Measurements from ENCODE around the gene ARMC5.
"Not testable (repeated sequence)": the region's sequence is repeated elsewhere in the genome, so short reads cannot be mapped to it uniquely, and the experiment has no call there.

ARMC5 gene

GRCh38 chr16:31502981-31503380 lies 43.7 kb downstream of the ARMC5 start:
- no peak for DNase-seq

DNA sequence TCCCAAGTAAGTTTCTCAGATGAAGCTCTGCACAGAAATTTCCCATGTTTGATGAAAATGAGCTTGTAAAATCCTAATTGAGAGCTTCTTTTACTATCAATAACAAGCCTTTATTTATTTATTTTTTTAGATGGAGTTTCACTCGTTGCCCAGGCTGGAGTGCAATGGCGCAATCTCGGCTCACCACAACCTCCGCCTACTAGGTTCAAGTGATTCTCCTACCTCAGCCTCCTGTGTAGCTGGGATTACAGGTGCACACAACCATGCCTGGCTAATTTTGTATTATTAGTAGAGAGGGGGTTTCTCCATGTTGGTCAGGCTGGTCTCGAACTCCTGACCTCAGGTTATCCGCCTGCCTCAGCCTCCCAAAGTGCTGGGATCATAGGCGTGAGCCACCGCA lies 44.3 kb downstream of the ARMC5 start:
- DNase-seq = not testable (repeated sequence)

DNA sequence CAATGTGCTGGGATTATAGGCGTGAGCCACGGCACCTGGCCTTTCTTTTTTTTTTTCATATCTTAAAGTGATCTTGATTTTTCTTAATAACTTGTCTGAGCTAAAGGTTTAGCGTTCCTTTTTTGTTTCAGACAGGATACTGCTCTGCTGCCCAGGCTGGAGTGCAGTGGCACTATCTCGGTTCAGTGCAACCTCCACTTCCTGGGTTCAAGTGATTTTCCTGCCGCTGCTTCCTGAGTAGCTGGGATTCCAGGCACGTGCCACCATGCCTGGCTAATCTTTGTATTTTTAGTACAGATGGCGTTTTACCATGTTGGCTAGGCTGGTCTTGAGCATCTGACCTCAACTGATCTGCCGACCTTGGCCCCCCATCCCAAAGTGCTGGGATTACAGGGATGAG lies 44.9 kb downstream of the ARMC5 start:
- no peak for DNase-seq

- no peak for DNase-seq
Observed at GRCh38 chr16:31505483-31505882, 46.2 kb downstream of the ARMC5 start.

- DNase-seq = no peak
Observed at GRCh38 chr16:31507617-31507928, 48.3 kb downstream of the ARMC5 start.

GRCh38 chr16:31507929-31508705 lies 48.8 kb downstream of the ARMC5 start, which contains the start of gene RUSF1:
TSS of gene RUSF1 (minus strand) at chr16:31508391. CDS start at chr16:31508373, 18 bp downstream.
- DNase-seq = peak; percentile 83

- DNase-seq = no peak
Observed at GRCh38 chr16:31508706-31509195, 49.5 kb downstream of the ARMC5 start.

DNA sequence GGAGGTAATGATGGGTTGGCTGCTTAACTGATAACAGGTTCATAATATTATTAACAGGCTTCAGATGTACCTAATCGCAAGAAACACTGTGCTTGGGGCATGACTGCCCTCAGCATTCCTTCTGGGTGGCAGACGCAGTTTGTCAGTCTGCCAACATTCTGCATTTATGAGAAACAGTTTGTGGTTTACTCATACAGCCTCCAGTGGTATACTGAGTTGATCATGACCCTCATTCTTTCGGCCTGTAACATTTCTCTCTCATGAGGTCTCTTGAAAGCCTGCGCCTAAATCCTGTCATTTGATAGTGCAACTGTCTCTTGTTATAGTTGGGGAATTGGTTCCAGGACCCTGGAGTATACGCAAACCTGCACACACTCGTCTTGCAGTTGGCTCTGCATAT lies 53.8 kb downstream of the ARMC5 start:
- DNase-seq = no peak

DNA sequence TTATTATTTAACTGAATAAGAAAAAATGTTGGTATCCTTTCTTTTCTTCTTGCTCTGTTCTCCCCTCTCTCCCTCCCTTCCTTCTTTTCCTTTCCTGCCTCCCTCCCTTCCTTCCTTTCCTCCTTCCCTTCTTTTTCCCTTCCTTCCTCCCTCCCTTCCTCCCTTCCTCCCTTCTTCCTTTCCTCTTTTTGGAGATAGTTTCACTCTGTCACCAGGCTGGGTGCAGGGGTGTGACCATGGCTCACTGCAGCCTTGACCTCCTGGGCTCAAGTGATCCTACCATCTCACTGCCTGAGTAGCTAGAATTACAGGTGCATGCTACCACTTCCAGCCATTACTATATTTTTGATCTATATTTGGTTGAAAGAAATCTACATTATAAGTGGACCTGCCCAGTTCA lies 54.6 kb downstream of the ARMC5 start:
- DNase-seq = no peak
